ENCODE measurements around the gene HAPSTR1.

DNA sequence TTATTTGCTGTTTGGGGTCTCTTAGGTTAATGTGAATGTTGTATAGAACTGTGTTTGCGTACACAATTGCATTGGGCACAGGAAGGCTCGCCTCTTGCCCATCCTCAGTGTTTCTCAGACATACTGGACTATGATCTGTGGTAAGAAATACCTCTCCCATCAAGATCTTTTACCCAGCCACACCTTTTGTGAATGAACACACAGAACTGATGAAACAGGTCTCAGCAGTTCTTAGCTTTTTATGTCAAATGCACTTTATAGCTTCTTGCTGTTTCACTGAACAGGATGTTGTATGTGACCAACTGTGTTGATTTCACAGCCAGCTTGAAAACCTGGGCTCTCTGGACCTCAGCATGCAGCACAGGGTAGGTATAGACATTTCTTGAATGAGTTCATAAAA, 31.5 kb downstream of the HAPSTR1 start:
- TF ChIP-seq CTCF (conservative IDR thresholded peaks at IDR 0.05): no peak
- no peak for TF ChIP-seq ZFX (IDR thresholded peaks at IDR 0.05)

All from C4-2B (cell line).